ENCODE data around the gene TMEM51. TPM values are rescaled to one million over a fixed set of nuclear protein-coding genes. Genes with fewer than 3 reads are reported as not detected.

The TMEM51 gene
- total and polyA plus RNA-seq, 9 of the 15 experiments (the other 6 are each of a cell fraction or from before 2014, with no cell fraction given), result 0.06 to 1.4 (median 0.58) TPM

GRCh38 chr1:15153842-15154479, 414 bp downstream of the TMEM51 start (continued):
- TF ChIP-seq CREB3L1 (IDR thresholded peaks at IDR 0.05; ENCODE audit: borderline replicate concordance, low read depth) (no peak), TRIM24 (IDR thresholded peaks at IDR 0.05) (no peak), ZNF121 (CRISPR knock-in tag; conservative IDR thresholded peaks at IDR 0.05) (no peak), IRF9 (tag; IDR thresholded peaks at IDR 0.05) (no peak), NR4A1 (CRISPR knock-in tag; IDR thresholded peaks at IDR 0.05) (0 out of 2 replicates have a peak, but pooled peaks have one; percentile 25), NR4A1 (tag; IDR thresholded peaks at IDR 0.05) (no peak), YBX1 (IDR thresholded peaks at IDR 0.05) (no peak), DDX20 (tag; IDR thresholded peaks at IDR 0.05; ENCODE audit: low read depth) (no peak), ZNF398 (CRISPR knock-in tag; IDR thresholded peaks at IDR 0.05) (no peak), PHF21A (IDR thresholded peaks at IDR 0.05; ENCODE audit: borderline replicate concordance, low read depth) (no peak), NFE2L1 (tag; IDR thresholded peaks at IDR 0.05; ENCODE audit: borderline replicate concordance, low read depth) (no peak), POLR2A (conservative IDR thresholded peaks at IDR 0.05) (no peak), ZNF584 (CRISPR knock-in tag; IDR thresholded peaks at IDR 0.05; ENCODE audit: low read depth) (no peak), ATF3 (IDR thresholded peaks at IDR 0.05) (no peak), ATF3 (CRISPR knock-in tag; conservative IDR thresholded peaks at IDR 0.05) (no peak), ZNF764 (CRISPR knock-in tag; IDR thresholded peaks at IDR 0.05; ENCODE audit: low read depth) (no peak), SPI1 (IDR thresholded peaks at IDR 0.05; ENCODE audit: borderline replicate concordance, low read depth, low read length) (no peak), KAT2B (IDR thresholded peaks at IDR 0.05; ENCODE audit: low read depth, low read length) (no peak), DEAF1 (CRISPR knock-in tag; IDR thresholded peaks at IDR 0.05) (no peak), ETV1 (tag; conservative IDR thresholded peaks at IDR 0.05; ENCODE audit: low read depth) (no peak), ZNF696 (CRISPR knock-in tag; conservative IDR thresholded peaks at IDR 0.05) (no peak), RBM15 (IDR thresholded peaks at IDR 0.05; ENCODE audit: insufficient read depth, low read length) (no peak), POLR3A (IDR thresholded peaks at IDR 0.05; ENCODE audit: borderline replicate concordance, extremely low read depth, insufficient read depth, insufficient read length) (no peak)
